Spinal cord (tissue), 10 donors: Measurements from ENCODE around the gene DPY30. TPM values are rescaled to one million over a fixed set of nuclear protein-coding genes. Genes with fewer than 3 reads are reported as not detected.

Experiments
- DNase-seq, 6 donors: peaks; one replicate each; pipeline versions ENCODE4 v3.0.0 to v3.0.0-alpha.2; 2013 to 2015; ENCODE audit warnings: low spot score in 6 of 6, low read depth in 4 of 6
- H3K27ac ChIP-seq: one replicate; pipeline ENCODE4 v1.5.1; 2013; ENCODE audit warnings: low read depth, low read length, control low read depth
- H3K27me3 ChIP-seq: one replicate; pipeline ENCODE4 v1.6.1; 2013; ENCODE audit warnings: low read length; ENCODE audit not compliant: control insufficient read depth, insufficient read depth
- H3K36me3 ChIP-seq: one replicate; pipeline ENCODE4 v1.6.1; 2013; ENCODE audit warnings: low read length; ENCODE audit not compliant: control insufficient read depth, insufficient read depth
- H3K4me1 ChIP-seq: one replicate; pipeline ENCODE4 v1.6.1; 2013; ENCODE audit warnings: low read length; ENCODE audit not compliant: control insufficient read depth, insufficient read depth
- H3K4me3 ChIP-seq: one replicate; pipeline ENCODE4 v1.5.1; 2013; ENCODE audit warnings: low read depth, low read length, control low read depth
- H3K9me3 ChIP-seq: one replicate; pipeline ENCODE4 v1.6.1; 2013; ENCODE audit warnings: low read length; ENCODE audit not compliant: control insufficient read depth, insufficient read depth
- WGBS: methylation state at CpG from one replicate; pipeline ENCODE4 v1.1.5; 2013; ENCODE audit warnings: missing lambda C conversion rate; ENCODE audit not compliant: insufficient coverage; 5-methylcytosine and 5-hydroxymethylcytosine counted together
- polyA plus RNA-seq, 2 donors: library from polyadenylated mRNA; unstranded; fragments of 120-200 nt; gene quantifications; one replicate each; pipeline ENCODE4 v1.2.1, GENCODE V29; 2013; ENCODE audit not compliant: insufficient read length in 2 of 2
- total RNA-seq, 2 donors: library from RNA; depleted of rRNA in 1 of 2; stranded (reverse); fragments of 120-200 nt in 1 of 2; fragments of >200 nt in 1 of 2; gene quantifications; one replicate each; pipeline versions ENCODE4 v1.2.3 to v1.2.4, GENCODE V29; 2013 to 2014
- donor health status: healthy.

DPY30 gene
- total and polyA plus RNA-seq, 4 donors: 58.3 to 103 (median 85.9) TPM

- 93% methylated on average over 3 of the region's 6 CpGs for WGBS
- H3K9me3 ChIP-seq: no peaks in the 10 kb centered on the region
- DNase-seq: no peak
- H3K27me3 ChIP-seq: no peaks in the 10 kb centered on the region
- H3K4me1 ChIP-seq: no peaks in the 10 kb centered on the region
- H3K4me3 ChIP-seq: no peak overlapping the region
- H3K27ac ChIP-seq: no peak overlapping the region
- no peaks in the 10 kb centered on the region for H3K36me3 ChIP-seq
Observed at GRCh38 chr2:31980674-31981356, 58.8 kb downstream of the DPY30 start.

DNA sequence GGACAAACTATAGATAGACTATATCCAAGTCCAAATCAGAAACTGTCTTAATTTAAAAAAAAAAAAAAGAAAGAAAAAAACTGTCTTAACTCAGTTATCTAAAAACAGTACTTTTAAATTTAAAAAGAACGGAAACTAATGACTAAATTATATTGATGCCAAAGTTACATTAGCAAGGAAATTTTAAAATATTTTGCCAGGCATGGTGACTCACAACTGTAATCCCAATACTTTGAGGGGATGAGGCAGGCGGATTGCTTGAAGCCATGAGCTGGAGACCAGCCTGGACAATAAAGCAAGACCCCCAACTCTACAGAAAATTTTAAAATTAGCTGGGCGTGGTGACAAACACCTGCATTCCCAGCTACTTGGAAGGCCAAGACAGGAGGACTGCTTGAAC, 59.6 kb downstream of the DPY30 start:
- no peak overlapping the region for H3K4me3 ChIP-seq
- H3K36me3 ChIP-seq: no peaks in the 10 kb centered on the region
- DNase-seq: no peak
- no peaks in the 10 kb centered on the region for H3K27me3 ChIP-seq
- WGBS: 100% methylated on average over 2 of the region's 3 CpGs
- no peaks in the 10 kb centered on the region for H3K9me3 ChIP-seq
- H3K4me1 ChIP-seq: no peaks in the 10 kb centered on the region
- H3K27ac ChIP-seq: no peak overlapping the region

DNA sequence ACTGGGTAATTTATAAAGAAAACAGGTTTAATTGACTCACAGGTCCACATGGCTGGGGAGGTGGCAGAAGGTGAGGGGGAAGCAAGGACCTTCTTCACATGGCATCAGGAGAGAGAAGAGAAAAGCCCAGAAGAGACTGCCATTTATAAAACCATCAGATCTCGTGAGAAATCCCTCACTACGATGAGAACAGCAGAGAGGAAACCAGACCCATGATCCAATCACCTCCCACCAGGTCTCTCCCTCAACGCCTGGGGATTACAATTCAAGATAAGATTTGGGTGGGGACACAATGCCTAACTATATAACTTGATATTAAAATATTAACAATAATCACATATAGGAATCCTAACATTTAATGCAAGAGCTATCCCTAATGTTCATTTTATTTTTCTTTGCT, 60.6 kb downstream of the DPY30 start:
- Histone ChIP-seq H3K4me1 (no peaks in the 10 kb centered on the region), H3K36me3 (no peaks in the 10 kb centered on the region)
- WGBS: no CpG with 5 or more reads among the region's 3 CpGs

DNA sequence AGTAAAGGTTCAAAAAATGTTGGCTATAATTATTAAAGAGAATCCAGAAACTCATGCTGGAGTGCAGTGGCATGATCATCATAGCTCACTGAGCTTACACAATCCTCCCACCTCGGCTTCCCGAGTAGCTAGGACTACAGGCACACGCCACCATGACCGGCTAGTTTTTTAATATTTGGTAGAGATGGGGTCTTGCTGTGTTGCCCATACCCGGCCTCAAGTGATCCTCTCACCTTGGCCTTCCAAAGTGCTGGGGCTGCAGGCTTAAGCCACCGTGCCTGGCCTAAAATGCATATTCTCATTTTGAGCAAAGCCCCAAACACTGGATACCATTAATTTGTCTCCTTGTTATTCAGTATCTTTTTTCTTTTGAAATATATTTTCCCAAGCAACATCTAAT, 61.2 kb downstream of the DPY30 start:
- Histone ChIP-seq H3K36me3 (no peaks in the 10 kb centered on the region), H3K27ac (no peak overlapping the region), H3K27me3 (no peaks in the 10 kb centered on the region), H3K4me3 (no peak overlapping the region), H3K9me3 (no peaks in the 10 kb centered on the region), H3K4me1 (no peaks in the 10 kb centered on the region)
- WGBS: no CpG with 5 or more reads among the region's 6 CpGs
- no peak for DNase-seq

More for the DNA sequence above, 60.6 kb downstream of the DPY30 start:
- H3K9me3 ChIP-seq: no peaks in the 10 kb centered on the region
- DNase-seq: no peak
- no peaks in the 10 kb centered on the region for H3K27me3 ChIP-seq
- no peak overlapping the region for H3K4me3 ChIP-seq
- no peak overlapping the region for H3K27ac ChIP-seq

Other genes with a start within 250 kb of the DPY30 start
- gene MEMO1, start 28.8 kb downstream of the DPY30 start, total RNA-seq: 10 to 100 TPM; 32.7 to 49.0 TPM
- gene MEMO1, start 28.8 kb downstream of the DPY30 start, polyA plus RNA-seq: 10 to 100 TPM; 44.8 to 45.4 TPM
- 10 to 100 TPM; 50.5 to 90.7 TPM for gene SPAST, start 23.8 kb upstream of the DPY30 start, total RNA-seq
- gene SPAST, start 23.8 kb upstream of the DPY30 start, polyA plus RNA-seq: 10 to 100 TPM; 35.1 to 47.1 TPM
- gene SLC30A6, start 126.1 kb upstream of the DPY30 start, total RNA-seq: 10 to 100 TPM; 25.1 to 35.9 TPM
- gene SLC30A6, start 126.1 kb upstream of the DPY30 start, polyA plus RNA-seq: 10 to 100 TPM; 13.7 to 14.2 TPM
- gene NLRC4, start 225.1 kb upstream of the DPY30 start, total RNA-seq: 1 to 10 TPM; 1.4 to 3.9 TPM
- gene NLRC4, start 225.1 kb upstream of the DPY30 start, polyA plus RNA-seq: 1 to 10 TPM; 1.0 to 1.5 TPM
- 10 to 100 TPM; 35.5 to 46.6 TPM for gene YIPF4, start 238.1 kb upstream of the DPY30 start, total RNA-seq
- gene YIPF4, start 238.1 kb upstream of the DPY30 start, polyA plus RNA-seq: 10 to 100 TPM; 45.7 to 53.5 TPM